ENCODE measurements around the gene CHFR. TPM values are rescaled to one million over a fixed set of nuclear protein-coding genes. Genes with fewer than 3 reads are reported as not detected.
"Not testable (repeated sequence)": the region's sequence is repeated elsewhere in the genome, so short reads cannot be mapped to it uniquely, and the experiment has no call there.

Gene CHFR
- total and polyA plus RNA-seq, 11 donors = 10.6 to 33.5 (median 17.4) TPM

DNA sequence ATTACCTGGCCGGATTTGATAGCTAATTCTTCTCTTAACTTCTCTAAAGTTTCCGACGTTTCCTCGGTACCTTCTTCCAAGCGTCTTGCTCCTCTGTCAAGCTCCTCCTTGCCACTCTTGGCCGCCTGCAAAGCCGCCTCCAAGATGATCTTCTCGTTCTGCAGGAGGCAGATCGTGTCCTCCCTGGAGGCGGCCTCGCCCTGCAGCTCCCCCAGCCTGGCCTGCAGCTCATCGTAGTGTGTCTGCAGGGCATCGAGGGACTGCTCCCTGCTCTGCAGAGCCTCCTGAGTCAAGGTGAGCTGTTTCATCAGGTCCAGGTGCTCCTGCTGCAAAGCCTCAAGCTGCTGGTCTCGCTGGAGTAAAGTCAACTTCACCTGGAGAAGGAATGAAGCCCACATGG, 91.6 kb downstream of the CHFR start:
- Histone ChIP-seq H3K4me3 (no peak overlapping the region), H3K27ac (no peak overlapping the region), H3K4me1 (no peaks in the 10 kb centered on the region), H3K27me3 (no peaks in the 10 kb centered on the region), H3K9me3 (no peaks in the 10 kb centered on the region), H3K36me3 (peaks cover 0 to 86% (median 84%) of the 10 kb centered on the region in 9 donors)
- 93 to 95% (median 94%) methylated on average over 14 of the region's 14 CpGs for WGBS, 4 donors
- intact Hi-C loops (cut with DNase I) = no loop called here
- ATAC-seq = no peak
- no peak for DNase-seq
- no peak for TF ChIP-seq CTCF (IDR thresholded peaks at IDR 0.05)
- no peak for TF ChIP-seq POLR2A (IDR thresholded peaks at IDR 0.05)

DNA sequence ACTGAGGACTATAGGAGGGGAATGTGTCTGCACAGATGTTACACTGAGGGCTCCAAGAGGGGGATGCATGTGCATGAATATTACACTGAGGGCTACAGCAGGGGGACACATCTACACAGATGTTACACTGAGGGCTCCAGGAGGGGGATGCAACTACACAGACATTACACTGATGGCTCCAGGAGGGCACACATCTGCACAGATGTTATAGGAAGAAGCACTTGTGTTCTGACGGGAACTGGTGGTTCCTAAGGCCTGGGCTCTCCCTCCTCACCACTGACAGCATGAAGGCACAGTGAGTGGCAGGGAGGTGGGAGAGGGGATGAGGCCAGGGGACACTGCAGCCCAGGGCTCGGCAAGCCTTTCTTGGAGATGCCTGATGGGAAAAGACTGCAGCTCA, 95.5 kb downstream of the CHFR start:
- H3K27ac ChIP-seq; intact Hi-C loops (cut with DNase I); H3K4me1 ChIP-seq; H3K9me3 ChIP-seq; DNase-seq; H3K27me3 ChIP-seq; H3K4me3 ChIP-seq: not testable (repeated sequence)
- peak in 1 of 4 donors; percentile 16 for ATAC-seq
- H3K36me3 ChIP-seq = peaks cover 0 to 76% (median 74%) of the 10 kb centered on the region in 9 donors
- 92 to 100% (median 94%) methylated on average over 2 of the region's 2 CpGs for WGBS, 4 donors

DNA sequence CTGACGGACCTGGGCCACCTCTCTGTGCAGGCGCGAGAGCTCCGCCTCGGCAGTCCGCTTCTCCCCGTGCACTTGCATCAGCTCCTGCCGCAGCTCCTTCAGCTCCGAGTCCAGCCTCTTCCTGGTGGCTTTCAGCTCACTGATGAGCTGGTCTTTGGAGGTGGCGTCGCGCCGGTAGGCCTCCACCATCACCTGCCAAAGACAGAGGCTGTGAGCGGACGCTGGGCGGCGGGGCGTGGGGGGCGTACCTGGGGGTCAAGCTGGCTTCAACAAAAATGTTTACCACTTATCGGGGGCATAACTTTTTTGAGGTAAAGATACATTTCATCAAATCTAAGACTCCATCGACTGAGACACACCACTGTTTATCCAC, 98.3 kb downstream of the CHFR start:
- DNase-seq (no peak), ATAC-seq (no peak)
- no peak overlapping the region for H3K27ac ChIP-seq
- peaks cover 0 to 76% (median 72%) of the 10 kb centered on the region in 9 donors for H3K36me3 ChIP-seq
- no peak overlapping the region for H3K4me3 ChIP-seq
- H3K4me1 ChIP-seq = no peaks in the 10 kb centered on the region
- H3K27me3 ChIP-seq = no peaks in the 10 kb centered on the region
- no peaks in the 10 kb centered on the region for H3K9me3 ChIP-seq
- TF ChIP-seq CTCF (IDR thresholded peaks at IDR 0.05) (no peak), POLR2A (IDR thresholded peaks at IDR 0.05) (no peak)
- WGBS, 4 donors = 95 to 96% (median 95%) methylated on average over 20 to 21 of the region's 21 CpGs
- intact Hi-C loops (cut with DNase I) = no loop called here

DNA sequence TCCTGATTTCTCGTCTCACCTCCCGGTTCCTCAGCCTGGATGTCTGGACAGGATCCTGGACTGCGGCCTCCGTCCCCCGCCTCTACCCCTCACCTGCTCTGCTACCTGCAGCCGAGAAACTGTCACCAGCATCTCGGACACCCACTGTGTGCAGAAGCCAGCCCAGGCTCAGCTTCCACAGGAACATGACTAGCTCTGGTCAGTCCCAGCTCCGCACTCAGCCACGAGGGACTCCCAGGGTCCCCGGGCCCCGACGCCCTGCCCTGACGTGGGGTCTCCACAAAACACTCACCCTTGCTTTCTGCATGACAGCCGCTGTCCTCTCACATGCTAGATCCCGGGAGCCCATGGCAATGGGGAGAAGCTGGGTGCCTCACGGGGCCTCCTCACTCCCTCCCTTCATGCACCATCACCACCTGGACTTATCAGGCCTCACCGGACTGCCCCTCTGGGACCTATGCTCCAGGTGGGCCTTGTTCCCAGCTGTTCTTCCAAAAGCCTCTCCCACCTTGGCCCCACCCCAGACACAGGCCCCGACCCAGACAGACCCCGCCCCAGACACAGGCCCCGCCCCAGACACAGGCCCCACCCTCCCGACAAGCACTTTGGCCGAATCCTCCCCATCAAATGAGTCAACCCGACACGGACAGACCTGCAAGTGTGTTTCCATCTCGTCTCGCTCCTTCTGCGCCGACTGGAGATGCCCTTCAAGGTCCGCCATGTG, 98.9 kb downstream of the CHFR start:
- Histone ChIP-seq H3K4me3 (no peak overlapping the region), H3K4me1 (no peaks in the 10 kb centered on the region), H3K27ac (no peak overlapping the region), H3K36me3 (peaks cover 0 to 76% (median 72%) of the 10 kb centered on the region in 9 donors), H3K9me3 (no peaks in the 10 kb centered on the region), H3K27me3 (no peaks in the 10 kb centered on the region)
- 95 to 97% (median 96%) methylated on average over 22 to 29 of the region's 29 CpGs for WGBS, 4 donors
- DNase-seq (no peak), ATAC-seq (no peak)
- TF ChIP-seq POLR2A (IDR thresholded peaks at IDR 0.05) (no peak), CTCF (IDR thresholded peaks at IDR 0.05) (no peak)
- intact Hi-C loops (cut with DNase I) = no loop called here

DNA sequence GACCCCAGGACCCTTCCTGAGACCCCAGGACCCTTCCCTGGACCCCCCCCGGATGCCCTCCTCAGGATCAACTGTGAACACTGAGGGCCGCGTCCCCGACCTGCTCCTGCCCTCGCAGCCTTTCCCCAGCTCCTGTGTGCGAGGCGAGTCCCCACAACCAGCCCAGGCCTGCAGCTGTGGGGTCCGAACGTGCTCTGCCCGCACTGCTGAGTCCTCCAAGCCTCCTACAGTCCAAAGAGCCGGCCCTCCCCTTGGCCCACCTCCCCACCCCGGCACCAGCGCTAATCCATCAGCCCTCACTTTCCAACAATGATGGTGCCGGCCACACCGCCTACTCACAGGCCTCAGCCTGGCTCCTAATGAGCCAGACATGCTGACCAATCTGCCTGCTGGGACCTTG, 99.5 kb downstream of the CHFR start:
- H3K4me1 ChIP-seq = no peaks in the 10 kb centered on the region
- DNase-seq (no peak), ATAC-seq (no peak)
- peaks cover 0 to 82% (median 77%) of the 10 kb centered on the region in 9 donors for H3K36me3 ChIP-seq
- TF ChIP-seq CTCF (IDR thresholded peaks at IDR 0.05) (no peak), POLR2A (IDR thresholded peaks at IDR 0.05) (no peak)
- no peak overlapping the region for H3K27ac ChIP-seq
- H3K4me3 ChIP-seq = no peak overlapping the region
- 93 to 96% (median 94%) methylated on average over 15 of the region's 15 CpGs for WGBS, 4 donors
- no peaks in the 10 kb centered on the region for H3K27me3 ChIP-seq
- intact Hi-C loops (cut with DNase I) = no loop called here
- no peaks in the 10 kb centered on the region for H3K9me3 ChIP-seq

Measured in heart left ventricle (tissue), 16 donors.